Endothelial cell of umbilical vein (primary cell): ENCODE measurements around the gene CCDC32. TPM values are rescaled to one million over a fixed set of nuclear protein-coding genes. Genes with fewer than 3 reads are reported as not detected.
A peak's percentile ranks its signal among the peaks of the same experiment; 100 is the strongest.

Experiments
- BruUV-seq: library from RNA; stranded (reverse); fragments of 400-500 nt; replicated peaks from 2 replicates; lab custom pipeline; 2021; lab: Mats Ljungman, UMichigan
- CTCF ChIA-PET: fragments of 300-600, 350-600 bp; sonication (Branson Sonifier 250); formaldehyde crosslinking; loops from one replicate; lab custom pipeline; 2021; ENCODE audit warnings: antibody characterized with exemption, inconsistent platforms; lab: Charles Lee
- POLR2A ChIA-PET: fragments of 300-600, 350-600 bp; sonication (Branson Sonifier 250); formaldehyde crosslinking; loops from one replicate; lab custom pipeline; 2021; ENCODE audit warnings: antibody characterized with exemption, inconsistent platforms; lab: Charles Lee
- DNase-seq: peaks from one replicate; pipeline ENCODE4 v3.0.0-alpha.2; 2011; ENCODE audit warnings: low read depth, low spot score
- FAIRE-seq: peaks from 2 replicates; lab custom pipeline; 2011; peaks lifted over from hg19 to GRCh38; lab: Jason Lieb, UNC
- H2AFZ ChIP-seq: 2 replicates; pipeline ENCODE4 v1.6.0; 2012; ENCODE audit warnings: low read depth, low read length, control low read depth, inconsistent platforms
- H3K27ac ChIP-seq: 2 replicates; pipeline ENCODE4 v1.5.1; 2011; ENCODE audit warnings: low read depth, mild to moderate bottlenecking, control low read depth, low read length, moderate library complexity; ENCODE audit not compliant: insufficient read depth
- H3K27me3 ChIP-seq, 2 experiments: 2 replicates each; pipeline versions ENCODE4 v1.6.0 to v1.6.1; 2011; ENCODE audit warnings: low read length in 2 of 2, mixed read lengths in 1 of 2; ENCODE audit not compliant: control insufficient read depth in 2 of 2, insufficient read depth in 2 of 2
- H3K36me3 ChIP-seq, 2 experiments: 2 replicates in 1 of 2; 3 replicates in 1 of 2; pipeline ENCODE4 v1.5.1; 2011; ENCODE audit warnings: low read length in 2 of 2, mild to moderate bottlenecking in 1 of 2, moderate library complexity in 1 of 2; ENCODE audit not compliant: control insufficient read depth in 2 of 2, insufficient read depth in 2 of 2; ENCODE audit errors: extremely low read depth in 1 of 2
- H3K4me1 ChIP-seq: 3 replicates; pipeline ENCODE4 v1.5.1; 2011; ENCODE audit warnings: mild to moderate bottlenecking, low read length; ENCODE audit not compliant: control insufficient read depth, insufficient read depth; ENCODE audit errors: extremely low read depth
- H3K4me2 ChIP-seq: 2 replicates; pipeline ENCODE4 v1.6.1; 2011; ENCODE audit warnings: low read length, control low read depth, mixed read lengths; ENCODE audit not compliant: insufficient read depth
- H3K4me3 ChIP-seq, 3 experiments: fragments of 200-600 bp in 1 of 3; sonication (generic), shearing (Covaris generic) in 1 of 3; replicated peaks in 1 of 3; 2 replicates each; pipeline ENCODE4 v1.5.1; 2011 to 2016; ENCODE audit warnings: control low read depth in 3 of 3, low read length in 3 of 3, mild to moderate bottlenecking in 2 of 3, inconsistent platforms in 1 of 3, low read depth in 1 of 3, moderate library complexity in 1 of 3; ENCODE audit not compliant: insufficient read depth in 1 of 3
- H3K79me2 ChIP-seq: 2 replicates; pipeline ENCODE4 v1.6.0; 2012; ENCODE audit warnings: low read length, inconsistent platforms; ENCODE audit not compliant: control insufficient read depth, insufficient read depth
- H3K9ac ChIP-seq: replicated peaks from 2 replicates; pipeline ENCODE3; 2011; ENCODE audit warnings: low read length, control low read depth; ENCODE audit not compliant: insufficient read depth; ENCODE audit errors: extremely low read depth
- H3K9me1 ChIP-seq: replicated peaks from 3 replicates; pipeline ENCODE4 v1.6.0; 2011; ENCODE audit warnings: mild to moderate bottlenecking, low read length; ENCODE audit not compliant: control insufficient read depth, insufficient read depth; ENCODE audit errors: extremely low read depth
- H3K9me3 ChIP-seq: replicated peaks from 2 replicates; pipeline ENCODE4 v1.5.1; 2012; ENCODE audit warnings: low read length, inconsistent platforms; ENCODE audit not compliant: control insufficient read depth, insufficient read depth
- H4K20me1 ChIP-seq: replicated peaks from 2 replicates; pipeline ENCODE3; 2011; ENCODE audit warnings: mild to moderate bottlenecking, low read length; ENCODE audit not compliant: control insufficient read depth, insufficient read depth; ENCODE audit errors: extremely low read depth
- CTCF ChIP-seq, 2 donors: IDR thresholded peaks; 1 replicate in 1 of 2; 2 replicates in 1 of 2; pipeline ENCODE4 v1.5.1; 2011; ENCODE audit warnings: low read length in 2 of 2, mild to moderate bottlenecking in 2 of 2, moderate library complexity in 2 of 2, control low read depth in 1 of 2, inconsistent platforms in 1 of 2, low read depth in 1 of 2; ENCODE audit not compliant: insufficient read depth in 1 of 2; ENCODE audit errors: extremely low read depth in 1 of 2
- EZH2 ChIP-seq: IDR thresholded peaks from 2 replicates; pipeline ENCODE4 v1.6.1; 2012; ENCODE audit warnings: borderline replicate concordance, low read depth, mild to moderate bottlenecking, moderate library complexity, low read length, inconsistent platforms; ENCODE audit not compliant: severe bottlenecking
- FOS ChIP-seq: IDR thresholded peaks from 2 replicates; pipeline ENCODE4 v1.6.1; 2011; ENCODE audit warnings: mild to moderate bottlenecking, low read length, moderate library complexity, borderline replicate concordance; ENCODE audit not compliant: insufficient read depth
- GATA2 ChIP-seq: IDR thresholded peaks from 2 replicates; pipeline ENCODE4 v1.7.0; 2011; ENCODE audit warnings: low read depth, mild to moderate bottlenecking, moderate library complexity, mixed read lengths, low read length; ENCODE audit not compliant: insufficient read length, insufficient read depth
- JUN ChIP-seq: IDR thresholded peaks from 2 replicates; pipeline ENCODE4 v1.6.1; 2011; ENCODE audit warnings: borderline replicate concordance, low read depth; ENCODE audit not compliant: insufficient read length, insufficient read depth
- MAX ChIP-seq: IDR thresholded peaks from 2 replicates; pipeline ENCODE4 v1.6.1; 2011; ENCODE audit not compliant: insufficient read depth, insufficient read length
- MYC ChIP-seq: IDR thresholded peaks from one replicate; pipeline ENCODE4 v1.6.1; 2011; ENCODE audit warnings: mild to moderate bottlenecking, low read depth, low read length
- POLR2A ChIP-seq: IDR thresholded peaks from 2 replicates; pipeline ENCODE4 v1.6.1; 2012; ENCODE audit warnings: low read depth, mild to moderate bottlenecking, control low read depth, low read length
- POLR2AphosphoS5 ChIP-seq: IDR thresholded peaks from 2 replicates; pipeline ENCODE4 v1.6.1; 2012; ENCODE audit warnings: low read depth, mild to moderate bottlenecking, control low read depth, low read length, moderate library complexity; ENCODE audit not compliant: insufficient read depth
- dilution Hi-C: fragments of 300-500 bp; cut with MboI; formaldehyde crosslinking; loops from one replicate; pipeline ENCODE4 v1.15.0; 2019; ENCODE audit warnings: low sequenced_read_pairs; ENCODE audit not compliant: extremely low pct_ligation_motif_present
- intact Hi-C: fragments of 100-400 bp; cut with micrococcal nuclease; formaldehyde crosslinking; loops from one replicate; pipeline ENCODE4 v1.10.0; 2022
- polyA plus RNA-seq, 4 experiments: library from polyadenylated mRNA; depleted of rRNA in 3 of 4; stranded (reverse) in 3 of 4; unstranded in 1 of 4; fragments of >200 nt; gene quantifications; 2 replicates each; pipeline versions ENCODE4 v1.2.1 to v1.2.3, GENCODE V29; 2011 to 2012; ENCODE audit warnings: missing spikeins in 1 of 4
- total RNA-seq: library from RNA; stranded (reverse); gene quantifications from 2 replicates; pipeline ENCODE4 v1.2.3, GENCODE V29; 2021

The CCDC32 gene
- total and polyA plus RNA-seq, 2 donors (not counting 3 experiments of a cell fraction or from before 2014, with no cell fraction given), result 22.9 to 24.0 TPM

GRCh38 chr15:40595773-40596172, 30.9 kb upstream of the CCDC32 start:
- H3K36me3 ChIP-seq, result no peaks in the 10 kb centered on the region
- no peaks in the 10 kb centered on the region for H3K9me3 ChIP-seq
- peaks cover 63% of the 10 kb centered on the region for H3K79me2 ChIP-seq
- ChIA-PET CTCF (no interaction called here), POLR2A (no interaction called here)
- H3K9ac ChIP-seq, result no peak overlapping the region
- no peak for DNase-seq
- no peaks in the 10 kb centered on the region for H3K9me1 ChIP-seq
- intact Hi-C loops (loop anchor here (2.0 to 10.0 kb wide), 2 partner anchors 27 to 209 kb away; partner anchors contain the start of genes DNAJC17, RPUSD2 and ZFYVE19), dilution Hi-C loops (no loop called here)
- H3K4me3 ChIP-seq, result peak overlapping the region in 1 of 3 experiments; percentile 99
- FAIRE-seq, result no peak
- TF ChIP-seq FOS (no peak), MYC (no peak), JUN (no peak), GATA2 (no peak), EZH2 (no peak), CTCF (IDR thresholded peaks at IDR 0.05; ENCODE audit: extremely low read depth in 1 of 2, insufficient read depth in 1 of 2, low read depth in 1 of 2, low read length in 2 of 2) (no peak), MAX (no peak), POLR2A (no peak), POLR2AphosphoS5 (no peak)
- H3K27ac ChIP-seq, result no peak overlapping the region
- no peaks in the 10 kb centered on the region for H3K27me3 ChIP-seq
- no peak overlapping the region for H2AFZ ChIP-seq
- no TSS peak for BruUV-seq
- H3K4me1 ChIP-seq, result peaks cover 6% of the 10 kb centered on the region
- H4K20me1 ChIP-seq, result no peaks in the 10 kb centered on the region
- H3K4me2 ChIP-seq, result peak overlapping the region; percentile 98
